Vagina (tissue), 2 donors: Measurements from ENCODE around the gene MBD4.

Experiments
- CTCF ChIP-seq, 3 experiments: fragments of 450-650 bp in 2 of 3; fragments of 200-600 bp in 1 of 3; sonication (generic) in 1 of 3; IDR thresholded peaks; one replicate each; pipeline ENCODE4 v1.5.1; 2017 to 2019; ENCODE audit warnings: antibody characterized with exemption in 3 of 3, mild to moderate bottlenecking in 2 of 3, moderate library complexity in 2 of 3
- POLR2A ChIP-seq, 2 donors: fragments of 450-650 bp; IDR thresholded peaks; one replicate each; pipeline ENCODE4 v1.6.1; 2017; ENCODE audit warnings: antibody characterized with exemption in 2 of 2, mild to moderate bottlenecking in 2 of 2, moderate library complexity in 2 of 2
- POLR2AphosphoS5 ChIP-seq, 2 donors: sonication (generic); formaldehyde crosslinking; IDR thresholded peaks; one replicate each; pipeline ENCODE4 v1.9.0; 2017; ENCODE audit warnings: antibody characterized with exemption in 2 of 2, mild to moderate bottlenecking in 2 of 2, low read depth in 1 of 2; ENCODE audit not compliant: insufficient read depth in 1 of 2

DNA sequence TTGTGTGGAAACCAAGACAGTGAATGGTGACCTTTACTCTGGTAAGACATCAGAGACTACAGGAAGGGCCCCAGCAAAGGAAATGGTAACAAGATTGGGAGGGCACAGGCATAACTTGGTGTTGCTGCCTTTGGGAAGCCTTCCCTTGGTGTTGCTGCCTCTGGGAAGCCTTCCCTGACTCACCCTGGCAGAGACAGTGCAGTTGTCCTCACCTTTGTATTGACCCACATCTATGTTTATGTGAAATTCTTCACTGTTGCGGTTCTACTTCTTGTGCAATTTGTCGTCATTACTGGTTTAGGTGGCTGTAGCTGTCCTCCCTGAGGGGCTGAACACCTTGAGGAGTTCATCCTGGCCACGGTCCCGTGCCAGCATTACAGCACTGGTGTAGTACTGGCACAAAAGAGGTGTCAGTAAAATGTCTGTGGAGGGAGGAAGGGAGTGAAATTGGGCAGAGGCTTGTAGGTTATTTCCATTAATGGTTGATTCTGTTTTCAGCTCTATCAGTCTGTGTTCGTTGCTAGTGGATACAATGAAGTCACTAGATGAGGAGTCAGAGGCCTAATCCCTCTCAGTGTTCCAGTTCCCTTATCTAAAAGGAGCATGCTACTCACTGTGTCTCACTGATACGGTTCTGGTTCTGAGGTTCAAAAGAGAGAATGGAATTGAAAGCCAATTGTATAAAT is 21.9 kb upstream of the MBD4 start:
- TF ChIP-seq CTCF (IDR thresholded peaks at IDR 0.05), result no peak
- TF ChIP-seq POLR2A (IDR thresholded peaks at IDR 0.05), result no peak
- TF ChIP-seq POLR2AphosphoS5 (IDR thresholded peaks at IDR 0.05; ENCODE audit: insufficient read depth in 1 of 2, low read depth in 1 of 2), result no peak
